Left lung (tissue), 10 donors: ENCODE results near the gene GHRH. TPM values are rescaled to one million over a fixed set of nuclear protein-coding genes. Genes with fewer than 3 reads are reported as not detected.
A peak's percentile ranks its signal among the peaks of the same experiment; 100 is the strongest.

Experiments
- ATAC-seq: fragments of 200-7000 bp; cut with Tn5 transposase; one replicate; pipeline ENCODE4 v1.9.1; 2020; ENCODE audit warnings: moderate library complexity
- DNase-seq, 4 donors: peaks; one replicate each; pipeline ENCODE4 v3.0.0-alpha.2; 2013 to 2020
- H3K27ac ChIP-seq, 2 donors: fragments of 200-600 bp; sonication (generic) in 1 of 2; one replicate each; pipeline versions ENCODE4 v1.5.0 to v1.8.0; 2020 to 2021
- H3K27me3 ChIP-seq, 2 donors: fragments of 200-600 bp; sonication (generic) in 1 of 2; one replicate each; pipeline versions ENCODE4 v1.5.0 to v1.8.0; 2020 to 2021
- H3K36me3 ChIP-seq, 2 donors: fragments of 200-600 bp; sonication (generic) in 1 of 2; one replicate each; pipeline versions ENCODE4 v1.5.0 to v1.8.0; 2020 to 2021
- H3K4me1 ChIP-seq, 2 donors: fragments of 200-600 bp; one replicate each; pipeline ENCODE4 v1.8.0; 2021
- H3K4me3 ChIP-seq, 2 donors: fragments of 200-600 bp; sonication (generic) in 1 of 2; one replicate each; pipeline versions ENCODE4 v1.5.0 to v1.8.0; 2020 to 2021; ENCODE audit warnings: mild to moderate bottlenecking in 1 of 2
- H3K9me3 ChIP-seq, 2 donors: fragments of 200-600 bp; sonication (generic) in 1 of 2; one replicate each; pipeline versions ENCODE4 v1.5.0 to v1.8.0; 2020 to 2021
- CTCF ChIP-seq, 2 donors: fragments of 200-600 bp; sonication (generic) in 1 of 2; IDR thresholded peaks; one replicate each; pipeline versions ENCODE4 v1.5.0 to v1.8.0; 2021; ENCODE audit warnings: antibody characterized with exemption in 2 of 2
- intact Hi-C, 2 donors: fragments of 100-400 bp; cut with DNase I; formaldehyde crosslinking; loops; one replicate each; pipeline versions ENCODE4 v1.11.2 to v1.14.2; 2022
- polyA plus RNA-seq, 6 donors: library from polyadenylated mRNA; unstranded; fragments of 120-200 nt; gene quantifications; one replicate each; pipeline ENCODE4 v1.2.1, GENCODE V29; 2013; ENCODE audit not compliant: insufficient read length in 6 of 6
- total RNA-seq, 2 donors: library from RNA; stranded (reverse); fragmentation: NEBNext Ultra II Directional; extraction: Animal tissue kit (Norgen Biotek cat#: 25700); gene quantifications; one replicate each; pipeline ENCODE4 v1.2.1, GENCODE V29; 2021
- donor health status: DM: no; HTN: yes; CAD: no.
- donor health status: DM: no; HTN: no; CAD: no.

GHRH gene
- total and polyA plus RNA-seq, 8 donors, result not detected

- no peak for DNase-seq
- intact Hi-C loops, result no loop called here
- Histone ChIP-seq H3K9me3 (no peaks in the 10 kb centered on the region), H3K4me3 (no peak overlapping the region), H3K36me3 (peaks cover 0 to 78% of the 10 kb centered on the region in 2 donors), H3K27ac (no peak overlapping the region), H3K27me3 (no peaks in the 10 kb centered on the region), H3K4me1 (no peaks in the 10 kb centered on the region)
- TF ChIP-seq CTCF (IDR thresholded peaks at IDR 0.05), result no peak
- no peak for ATAC-seq
Measured at GRCh38 chr20:37242503-37242902, 19.1 kb downstream of the GHRH start.

DNA sequence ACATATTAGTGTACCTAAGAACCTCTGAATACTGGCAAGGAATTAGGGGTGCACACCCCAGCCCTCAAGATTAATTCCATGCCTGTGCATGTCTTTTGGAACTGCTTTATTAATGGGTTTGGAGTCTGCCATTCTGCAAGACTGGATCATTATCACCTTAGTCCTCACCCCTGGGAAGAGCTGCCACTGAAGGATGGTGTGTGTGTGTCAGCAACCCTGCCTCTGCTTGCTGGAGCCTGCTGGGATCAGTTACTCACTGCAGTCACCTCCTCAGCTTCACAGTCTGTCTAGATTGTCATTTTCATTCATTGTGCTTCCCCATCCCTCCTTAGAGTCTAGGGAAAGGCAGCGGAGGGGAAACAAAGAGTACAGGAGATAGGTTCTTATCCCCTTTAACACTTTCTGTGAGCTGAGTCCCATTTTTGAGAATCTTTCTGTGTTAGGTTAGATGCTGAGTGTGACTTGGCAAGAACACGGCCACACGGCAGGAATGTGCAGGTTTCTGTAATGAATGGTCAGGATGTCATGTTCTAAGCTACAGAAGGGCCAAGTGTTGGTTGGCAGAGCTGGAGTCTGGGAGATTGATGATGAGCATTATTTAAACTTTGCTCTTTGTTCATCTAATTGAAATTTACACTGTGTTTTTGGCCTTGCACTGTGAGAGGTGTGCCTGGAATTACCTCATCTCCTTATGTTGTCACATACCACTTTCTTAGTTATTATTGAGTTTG is 21.1 kb downstream of the GHRH start:
- H3K9me3 ChIP-seq, result no peaks in the 10 kb centered on the region
- ATAC-seq, result no peak
- no peak overlapping the region for H3K27ac ChIP-seq
- intact Hi-C loops, result no loop called here
- no peak overlapping the region for H3K4me3 ChIP-seq
- H3K27me3 ChIP-seq, result no peaks in the 10 kb centered on the region
- peaks cover 0 to 98% of the 10 kb centered on the region in 2 donors for H3K36me3 ChIP-seq
- no peak for TF ChIP-seq CTCF (IDR thresholded peaks at IDR 0.05)
- DNase-seq, result no peak
- no peaks in the 10 kb centered on the region for H3K4me1 ChIP-seq

GRCh38 chr20:37238935-37239451 is 22.6 kb downstream of the GHRH start:
- Histone ChIP-seq H3K4me1 (no peaks in the 10 kb centered on the region), H3K4me3 (no peak overlapping the region), H3K27ac (peak overlapping the region in 1 of 2 donors; percentile 1), H3K9me3 (no peaks in the 10 kb centered on the region), H3K27me3 (no peaks in the 10 kb centered on the region), H3K36me3 (peaks cover 0 to 100% of the 10 kb centered on the region in 2 donors)
- peak; percentile 13 for ATAC-seq
- DNase-seq, result peak in 2 of 4 donors; percentile 20 to 37
- no peak for TF ChIP-seq CTCF (IDR thresholded peaks at IDR 0.05)
- intact Hi-C loops, result no loop called here

- no peak for DNase-seq
- intact Hi-C loops, result no loop called here
- Histone ChIP-seq H3K27ac (no peak overlapping the region), H3K27me3 (no peaks in the 10 kb centered on the region), H3K36me3 (peaks cover 0 to 100% of the 10 kb centered on the region in 2 donors), H3K4me1 (no peaks in the 10 kb centered on the region), H3K9me3 (no peaks in the 10 kb centered on the region), H3K4me3 (no peak overlapping the region)
- TF ChIP-seq CTCF (IDR thresholded peaks at IDR 0.05), result no peak
- ATAC-seq, result no peak
Measured at GRCh38 chr20:37238426-37238825, 23.2 kb downstream of the GHRH start.

- no peaks in the 10 kb centered on the region for H3K27me3 ChIP-seq
- H3K4me3 ChIP-seq, result no peak overlapping the region
- H3K9me3 ChIP-seq, result no peaks in the 10 kb centered on the region
- DNase-seq (no peak), ATAC-seq (no peak)
- peaks cover 0 to 100% of the 10 kb centered on the region in 2 donors for H3K36me3 ChIP-seq
- intact Hi-C loops, result no loop called here
- no peaks in the 10 kb centered on the region for H3K4me1 ChIP-seq
- no peak for TF ChIP-seq CTCF (IDR thresholded peaks at IDR 0.05)
- H3K27ac ChIP-seq, result no peak overlapping the region
Measured at GRCh38 chr20:37237656-37238055, 24.0 kb downstream of the GHRH start.
